Measurements from ENCODE around the gene MDGA2. TPM values are rescaled to one million over a fixed set of nuclear protein-coding genes. Genes with fewer than 3 reads are reported as not detected.

The MDGA2 gene
- total RNA-seq, 1 donor from 2014 or later = 1.3 TPM

DNA sequence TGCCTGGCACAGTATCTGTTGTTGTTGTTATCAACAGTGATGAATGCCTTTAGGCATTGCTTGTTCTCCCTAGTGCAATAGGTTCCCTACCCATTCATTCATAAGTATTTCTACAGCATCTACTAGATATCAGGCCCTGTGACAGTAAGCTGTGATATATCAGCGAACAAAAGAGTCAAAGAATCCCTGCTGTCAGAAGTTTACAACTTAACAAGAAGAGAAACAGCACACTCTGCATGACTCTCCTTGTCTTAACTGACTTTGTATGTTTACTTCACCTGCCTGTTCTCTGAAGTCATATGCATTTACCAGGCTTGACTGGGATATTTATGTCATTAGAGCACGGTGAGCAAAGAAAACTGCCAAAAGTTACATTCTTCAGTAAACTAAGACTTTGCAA is 571.6 kb downstream of the MDGA2 start:
- DNase-seq (ENCODE audit: extremely low spot score, unreplicated experiment) = no peak
- Mint-ChIP-seq H3K27ac (peak overlapping the region; percentile 31), H3K27me3 (no peaks in the 10 kb centered on the region), H3K9me3 (no peaks in the 10 kb centered on the region), H3K4me1 (ENCODE audit: unreplicated experiment) (no peaks in the 10 kb centered on the region), H3K4me3 (no peak overlapping the region), H3K36me3 (no peaks in the 10 kb centered on the region)
- TF ChIP-seq CTCF (conservative IDR thresholded peaks at IDR 0.05) = no peak

GRCh38 chr14:47102472-47102871 is 572.9 kb downstream of the MDGA2 start:
- no peak for DNase-seq (ENCODE audit: extremely low spot score, unreplicated experiment)
- TF ChIP-seq CTCF (conservative IDR thresholded peaks at IDR 0.05) = no peak
- Mint-ChIP-seq H3K27ac (no peak overlapping the region), H3K4me3 (no peak overlapping the region), H3K9me3 (no peaks in the 10 kb centered on the region), H3K36me3 (no peaks in the 10 kb centered on the region), H3K4me1 (ENCODE audit: unreplicated experiment) (no peaks in the 10 kb centered on the region), H3K27me3 (no peaks in the 10 kb centered on the region)

DNA sequence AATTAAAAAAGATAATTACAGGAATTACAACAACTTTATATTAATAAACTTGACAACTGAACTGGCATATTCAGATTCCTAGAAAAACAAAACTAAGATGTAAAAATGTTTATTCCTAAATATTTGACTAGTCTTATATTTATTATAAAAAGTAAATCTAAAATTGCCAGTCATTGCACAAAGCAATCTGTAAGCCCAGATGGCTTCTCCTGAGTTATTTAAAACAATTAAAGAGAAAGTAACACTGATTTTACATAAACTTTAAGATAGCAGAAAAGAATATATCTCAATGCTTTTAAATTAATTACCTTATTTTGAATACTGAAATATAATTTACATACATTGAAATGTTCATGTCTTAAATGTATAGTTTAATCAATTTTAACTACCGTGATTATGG is 589.7 kb downstream of the MDGA2 start:
- Mint-ChIP-seq H3K27me3 (no peaks in the 10 kb centered on the region), H3K4me1 (ENCODE audit: unreplicated experiment) (peaks cover 3% of the 10 kb centered on the region), H3K36me3 (no peaks in the 10 kb centered on the region), H3K4me3 (no peak overlapping the region), H3K27ac (no peak overlapping the region), H3K9me3 (no peaks in the 10 kb centered on the region)
- no peak for TF ChIP-seq CTCF (conservative IDR thresholded peaks at IDR 0.05)
- DNase-seq (ENCODE audit: extremely low spot score, unreplicated experiment) = no peak

GRCh38 chr14:47065326-47065725 is 610.1 kb downstream of the MDGA2 start:
- TF ChIP-seq CTCF (conservative IDR thresholded peaks at IDR 0.05) = no peak
- Mint-ChIP-seq H3K4me3 (no peak overlapping the region), H3K36me3 (no peaks in the 10 kb centered on the region), H3K27me3 (no peaks in the 10 kb centered on the region), H3K27ac (no peak overlapping the region), H3K9me3 (no peaks in the 10 kb centered on the region), H3K4me1 (ENCODE audit: unreplicated experiment) (no peaks in the 10 kb centered on the region)
- DNase-seq (ENCODE audit: extremely low spot score, unreplicated experiment) = no peak

DNA sequence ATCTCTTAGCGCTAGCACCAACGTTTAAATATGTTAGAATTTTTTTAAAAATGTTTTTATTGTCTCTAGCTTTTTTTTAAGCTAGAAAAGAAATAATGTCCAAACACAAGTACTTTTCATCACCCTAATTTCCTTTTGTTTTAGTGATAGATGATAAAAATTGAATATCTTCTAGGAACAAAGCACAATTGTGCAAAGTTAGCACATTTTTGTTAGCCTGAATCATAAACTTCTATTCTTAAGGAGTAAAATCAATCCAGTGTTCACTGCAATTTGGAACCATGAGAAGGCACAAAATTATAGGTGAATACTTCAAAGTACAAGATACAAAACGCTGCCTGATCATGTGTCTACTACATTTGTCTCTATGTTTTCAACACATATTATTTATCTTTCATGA is 615.4 kb downstream of the MDGA2 start:
- DNase-seq (ENCODE audit: extremely low spot score, unreplicated experiment) = no peak
- peaks cover 9% of the 10 kb centered on the region for H3K9me3 Mint-ChIP-seq
- H3K36me3 Mint-ChIP-seq = no peaks in the 10 kb centered on the region
- H3K4me1 Mint-ChIP-seq (ENCODE audit: unreplicated experiment) = peaks cover 3% of the 10 kb centered on the region
- H3K27me3 Mint-ChIP-seq = no peaks in the 10 kb centered on the region
- H3K4me3 Mint-ChIP-seq = no peak overlapping the region
- no peak overlapping the region for H3K27ac Mint-ChIP-seq
- no peak for TF ChIP-seq CTCF (conservative IDR thresholded peaks at IDR 0.05)

- no peaks in the 10 kb centered on the region for H3K27me3 Mint-ChIP-seq
- no peak for DNase-seq (ENCODE audit: extremely low spot score, unreplicated experiment)
- H3K4me3 Mint-ChIP-seq = no peak overlapping the region
- H3K27ac Mint-ChIP-seq = no peak overlapping the region
- peaks cover 5% of the 10 kb centered on the region for H3K4me1 Mint-ChIP-seq (ENCODE audit: unreplicated experiment)
- no peak for TF ChIP-seq CTCF (conservative IDR thresholded peaks at IDR 0.05)
- no peaks in the 10 kb centered on the region for H3K36me3 Mint-ChIP-seq
- peaks cover 12% of the 10 kb centered on the region for H3K9me3 Mint-ChIP-seq
Measured at GRCh38 chr14:47057364-47057763, 618.0 kb downstream of the MDGA2 start.
